ENCODE data around the gene RNF220. TPM values are rescaled to one million over a fixed set of nuclear protein-coding genes. Genes with fewer than 3 reads are reported as not detected.

The RNF220 gene
- total and polyA plus RNA-seq, 2 of the 13 experiments (the other 11 are each of a cell fraction or from before 2014, with no cell fraction given): 48.2 to 72.1 TPM

DNA sequence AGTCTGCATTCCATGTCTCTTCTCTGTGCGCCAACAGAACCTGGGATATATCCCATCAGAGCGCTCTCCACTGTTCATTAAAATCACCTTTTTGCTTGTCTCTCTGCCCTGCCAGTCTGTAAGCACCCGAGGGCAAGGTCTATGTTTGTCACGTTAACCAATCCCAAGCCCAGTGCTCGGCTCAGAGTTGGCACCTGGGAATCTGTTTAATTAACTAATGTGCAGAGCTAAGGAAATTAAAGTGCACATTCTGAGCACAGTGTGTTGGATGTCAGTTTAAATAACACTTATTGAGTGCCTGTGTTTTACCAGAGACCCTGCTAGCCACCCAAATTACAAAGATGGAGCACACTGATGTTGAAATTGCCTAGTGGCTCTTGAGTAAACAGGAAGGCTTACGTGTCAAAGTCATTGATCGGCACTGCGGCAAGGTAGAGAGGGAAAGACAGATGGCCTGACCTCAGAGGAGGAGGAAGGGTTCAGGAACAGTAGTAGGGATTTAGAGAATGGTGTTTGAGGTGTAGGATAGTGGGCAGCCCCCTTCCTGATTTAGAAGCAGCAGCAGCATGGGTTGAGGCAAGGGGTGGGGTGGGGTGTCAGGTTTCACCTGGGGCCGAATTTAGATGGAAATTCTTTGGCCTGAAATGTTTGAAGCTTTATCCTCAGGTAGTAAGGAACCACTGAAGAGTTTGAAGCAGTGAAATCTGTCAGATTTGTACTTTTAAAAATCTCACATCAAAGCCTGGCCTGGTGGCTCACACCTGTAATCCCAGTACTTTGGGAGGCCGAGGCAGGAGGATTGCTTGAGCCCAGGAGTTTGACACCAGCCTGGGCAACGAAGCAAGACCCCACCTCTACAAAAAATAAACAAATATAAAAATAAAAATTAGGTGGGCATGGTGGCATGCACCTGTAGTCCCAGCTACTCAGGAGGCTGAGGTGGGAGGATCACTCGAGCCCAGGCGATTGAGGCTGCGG, 277.1 kb downstream of the RNF220 start (continued):
- TF ChIP-seq, protein P1, sequence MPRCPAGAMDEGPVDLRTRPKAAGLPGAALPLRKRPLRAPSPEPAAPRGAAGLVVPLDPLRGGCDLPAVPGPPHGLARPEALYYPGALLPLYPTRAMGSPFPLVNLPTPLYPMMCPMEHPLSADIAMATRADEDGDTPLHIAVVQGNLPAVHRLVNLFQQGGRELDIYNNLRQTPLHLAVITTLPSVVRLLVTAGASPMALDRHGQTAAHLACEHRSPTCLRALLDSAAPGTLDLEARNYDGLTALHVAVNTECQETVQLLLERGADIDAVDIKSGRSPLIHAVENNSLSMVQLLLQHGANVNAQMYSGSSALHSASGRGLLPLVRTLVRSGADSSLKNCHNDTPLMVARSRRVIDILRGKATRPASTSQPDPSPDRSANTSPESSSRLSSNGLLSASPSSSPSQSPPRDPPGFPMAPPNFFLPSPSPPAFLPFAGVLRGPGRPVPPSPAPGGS (CRISPR knock-in tag; IDR thresholded peaks at IDR 0.05): peak; percentile 71
- peak; percentile 48 for TF ChIP-seq IKZF4 (CRISPR knock-in tag; IDR thresholded peaks at IDR 0.05; ENCODE audit: borderline replicate concordance, low read depth, not compliant biosample characterization)
- TF ChIP-seq ZFP36L1 (CRISPR knock-in tag; IDR thresholded peaks at IDR 0.05): peak; percentile 80; the same call in 1 of the 2 replicates
- peak; percentile 67; the same call in 1 of the 2 replicates for TF ChIP-seq ARID3A (IDR thresholded peaks at IDR 0.05; ENCODE audit: low read depth, low read length)
- peak; percentile 78 for TF ChIP-seq KLF6 (CRISPR knock-in tag; IDR thresholded peaks at IDR 0.05)
- no peak for TF ChIP-seq PAX8 (CRISPR knock-in tag; IDR thresholded peaks at IDR 0.05; ENCODE audit: borderline replicate concordance)
- TF ChIP-seq BRCA1 (CRISPR knock-in tag; IDR thresholded peaks at IDR 0.05): peak; percentile 63; the same call in 1 of the 2 replicates
- TF ChIP-seq NBN (conservative IDR thresholded peaks at IDR 0.05): no peak
- TF ChIP-seq, protein P2, sequence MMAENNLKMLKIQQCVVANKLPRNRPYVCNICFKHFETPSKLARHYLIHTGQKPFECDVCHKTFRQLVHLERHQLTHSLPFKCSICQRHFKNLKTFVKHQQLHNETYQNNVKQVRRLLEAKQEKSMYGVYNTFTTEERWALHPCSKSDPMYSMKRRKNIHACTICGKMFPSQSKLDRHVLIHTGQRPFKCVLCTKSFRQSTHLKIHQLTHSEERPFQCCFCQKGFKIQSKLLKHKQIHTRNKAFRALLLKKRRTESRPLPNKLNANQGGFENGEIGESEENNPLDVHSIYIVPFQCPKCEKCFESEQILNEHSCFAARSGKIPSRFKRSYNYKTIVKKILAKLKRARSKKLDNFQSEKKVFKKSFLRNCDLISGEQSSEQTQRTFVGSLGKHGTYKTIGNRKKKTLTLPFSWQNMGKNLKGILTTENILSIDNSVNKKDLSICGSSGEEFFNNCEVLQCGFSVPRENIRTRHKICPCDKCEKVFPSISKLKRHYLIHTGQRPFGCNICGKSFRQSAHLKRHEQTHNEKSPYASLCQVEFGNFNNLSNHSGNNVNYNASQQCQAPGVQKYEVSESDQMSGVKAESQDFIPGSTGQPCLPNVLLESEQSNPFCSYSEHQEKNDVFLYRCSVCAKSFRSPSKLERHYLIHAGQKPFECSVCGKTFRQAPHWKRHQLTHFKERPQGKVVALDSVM (CRISPR knock-in tag; IDR thresholded peaks at IDR 0.05): 0 out of 2 replicates have a peak, but pooled peaks have one; percentile 39
- no peak for TF ChIP-seq ZNF572 (CRISPR knock-in tag; IDR thresholded peaks at IDR 0.05)
- no peak for TF ChIP-seq GTF2F1 (IDR thresholded peaks at IDR 0.05; ENCODE audit: low read length)
- peak; percentile 96; the same call in 1 of the 2 replicates for TF ChIP-seq ZNF292 (CRISPR knock-in tag; IDR thresholded peaks at IDR 0.05; ENCODE audit: borderline replicate concordance, low read depth)
- TF ChIP-seq FOXP1 (IDR thresholded peaks at IDR 0.05): no peak
- TF ChIP-seq FOXP1 (CRISPR knock-in tag; IDR thresholded peaks at IDR 0.05): peak; percentile 90
- peak; percentile 67; the same call in 1 of the 2 replicates for TF ChIP-seq ZNF335 (CRISPR knock-in tag; IDR thresholded peaks at IDR 0.05)
- peak; percentile 81; the same call in 1 of the 2 replicates for TF ChIP-seq SOX5 (CRISPR knock-in tag; IDR thresholded peaks at IDR 0.05; ENCODE audit: borderline replicate concordance)
- no peak for TF ChIP-seq RFX3 (CRISPR knock-in tag; IDR thresholded peaks at IDR 0.05)
- TF ChIP-seq ZFY (CRISPR knock-in tag; IDR thresholded peaks at IDR 0.05): peak; percentile 30; the same call in 1 of the 2 replicates
- no peak for TF ChIP-seq BATF2 (CRISPR knock-in tag; IDR thresholded peaks at IDR 0.05)
- TF ChIP-seq, protein P3, sequence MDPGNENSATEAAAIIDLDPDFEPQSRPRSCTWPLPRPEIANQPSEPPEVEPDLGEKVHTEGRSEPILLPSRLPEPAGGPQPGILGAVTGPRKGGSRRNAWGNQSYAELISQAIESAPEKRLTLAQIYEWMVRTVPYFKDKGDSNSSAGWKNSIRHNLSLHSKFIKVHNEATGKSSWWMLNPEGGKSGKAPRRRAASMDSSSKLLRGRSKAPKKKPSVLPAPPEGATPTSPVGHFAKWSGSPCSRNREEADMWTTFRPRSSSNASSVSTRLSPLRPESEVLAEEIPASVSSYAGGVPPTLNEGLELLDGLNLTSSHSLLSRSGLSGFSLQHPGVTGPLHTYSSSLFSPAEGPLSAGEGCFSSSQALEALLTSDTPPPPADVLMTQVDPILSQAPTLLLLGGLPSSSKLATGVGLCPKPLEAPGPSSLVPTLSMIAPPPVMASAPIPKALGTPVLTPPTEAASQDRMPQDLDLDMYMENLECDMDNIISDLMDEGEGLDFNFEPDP (CRISPR knock-in tag; conservative IDR thresholded peaks at IDR 0.05): no peak
- TF ChIP-seq ZNF558 (CRISPR knock-in tag; IDR thresholded peaks at IDR 0.05; ENCODE audit: borderline replicate concordance): peak; percentile 68; the same call in 1 of the 2 replicates
- no peak for TF ChIP-seq MYNN (CRISPR knock-in tag; IDR thresholded peaks at IDR 0.05; ENCODE audit: low read depth)
